Osteocyte (in vitro differentiated cells): ENCODE measurements around the gene ESR1. TPM values are rescaled to one million over a fixed set of nuclear protein-coding genes. Genes with fewer than 3 reads are reported as not detected.

Experiments used
- DNase-seq: peaks from one replicate; pipeline ENCODE4 v3.0.0; 2021; ENCODE audit warnings: mixed read lengths; ENCODE audit not compliant: unreplicated experiment; ENCODE audit errors: extremely low spot score
- H3K27ac Mint-ChIP-seq: one replicate; pipeline ENCODE4 v1.8.0; 2021; ENCODE audit warnings: mild to moderate bottlenecking, mixed read lengths; ENCODE audit not compliant: unreplicated experiment
- H3K27me3 Mint-ChIP-seq: one replicate; pipeline ENCODE4 v1.8.0; 2021; ENCODE audit warnings: mixed read lengths; ENCODE audit not compliant: unreplicated experiment
- H3K36me3 Mint-ChIP-seq: one replicate; pipeline ENCODE4 v1.8.0; 2021; ENCODE audit warnings: mixed read lengths; ENCODE audit not compliant: unreplicated experiment
- H3K4me1 Mint-ChIP-seq: one replicate; pipeline ENCODE4 v1.8.0; 2021; ENCODE audit warnings: mixed read lengths; ENCODE audit not compliant: unreplicated experiment
- H3K4me3 Mint-ChIP-seq: one replicate; pipeline ENCODE4 v1.8.0; 2021; ENCODE audit warnings: mild to moderate bottlenecking, moderate library complexity, mixed read lengths; ENCODE audit not compliant: unreplicated experiment
- H3K9me3 Mint-ChIP-seq: one replicate; pipeline ENCODE4 v1.8.0; 2021; ENCODE audit warnings: mixed read lengths; ENCODE audit not compliant: unreplicated experiment
- CTCF ChIP-seq: fragments of 200-600 bp; sonication (generic); IDR thresholded peaks from 2 replicates; pipeline ENCODE4 v1.5.0; 2021; ENCODE audit warnings: antibody characterized with exemption, mild to moderate bottlenecking, moderate library complexity
- total RNA-seq: library from RNA; stranded (reverse); gene quantifications from 2 replicates; pipeline ENCODE4 v1.2.1, GENCODE V29; 2021

The ESR1 gene
- total RNA-seq, 1 donor from 2014 or later, result not detected

GRCh38 chr6:152122434-152122833, 315.0 kb downstream of the ESR1 start:
- DNase-seq, result no peak
- Mint-ChIP-seq H3K4me1 (peaks cover 23% of the 10 kb centered on the region), H3K27ac (no peak overlapping the region), H3K4me3 (no peak overlapping the region), H3K27me3 (no peaks in the 10 kb centered on the region), H3K9me3 (no peaks in the 10 kb centered on the region), H3K36me3 (peaks cover 33% of the 10 kb centered on the region)
- TF ChIP-seq CTCF, result no peak

GRCh38 chr6:152123076-152123475, 315.6 kb downstream of the ESR1 start:
- no peaks in the 10 kb centered on the region for H3K27me3 Mint-ChIP-seq
- H3K9me3 Mint-ChIP-seq, result no peaks in the 10 kb centered on the region
- DNase-seq, result no peak
- TF ChIP-seq CTCF, result no peak
- no peak overlapping the region for H3K27ac Mint-ChIP-seq
- H3K4me1 Mint-ChIP-seq, result peaks cover 23% of the 10 kb centered on the region
- H3K36me3 Mint-ChIP-seq, result peaks cover 33% of the 10 kb centered on the region
- H3K4me3 Mint-ChIP-seq, result no peak overlapping the region

- H3K9me3 Mint-ChIP-seq, result no peaks in the 10 kb centered on the region
- H3K4me3 Mint-ChIP-seq, result no peak overlapping the region
- no peaks in the 10 kb centered on the region for H3K27me3 Mint-ChIP-seq
- peak; percentile 79 for TF ChIP-seq CTCF
- H3K36me3 Mint-ChIP-seq, result peaks cover 36% of the 10 kb centered on the region
- no peak overlapping the region for H3K27ac Mint-ChIP-seq
- peaks cover 26% of the 10 kb centered on the region for H3K4me1 Mint-ChIP-seq
- DNase-seq, result no peak
Observed at GRCh38 chr6:152124429-152125074, 317.1 kb downstream of the ESR1 start.

GRCh38 chr6:152127432-152128165, 320.1 kb downstream of the ESR1 start:
- no peak for TF ChIP-seq CTCF
- Mint-ChIP-seq H3K36me3 (peaks cover 31% of the 10 kb centered on the region), H3K27ac (no peak overlapping the region), H3K4me1 (peaks cover 28% of the 10 kb centered on the region), H3K4me3 (no peak overlapping the region), H3K9me3 (no peaks in the 10 kb centered on the region), H3K27me3 (no peaks in the 10 kb centered on the region)
- DNase-seq, result no peak

GRCh38 chr6:152129691-152130151, 322.2 kb downstream of the ESR1 start:
- H3K36me3 Mint-ChIP-seq, result peaks cover 41% of the 10 kb centered on the region
- peaks cover 21% of the 10 kb centered on the region for H3K4me1 Mint-ChIP-seq
- H3K27me3 Mint-ChIP-seq, result no peaks in the 10 kb centered on the region
- H3K27ac Mint-ChIP-seq, result peak overlapping the region; percentile 93
- peak overlapping the region; percentile 59 for H3K4me3 Mint-ChIP-seq
- no peak for DNase-seq
- no peak for TF ChIP-seq CTCF
- H3K9me3 Mint-ChIP-seq, result no peaks in the 10 kb centered on the region
